Adipose tissue (tissue), 3 donors: ENCODE results near the gene USHBP1. TPM values are rescaled to one million over a fixed set of nuclear protein-coding genes. Genes with fewer than 3 reads are reported as not detected.
"Not testable (repeated sequence)": the region's sequence is repeated elsewhere in the genome, so short reads cannot be mapped to it uniquely, and the experiment has no call there.

Experiments used
- H3K27ac ChIP-seq: one replicate; pipeline ENCODE4 v1.5.1; 2013; ENCODE audit warnings: low read depth, low read length
- WGBS, 3 donors: extraction: QIAGEN DNeasy Blood & Tissue Kit; methylation state at CpG; one replicate each; pipeline ENCODE4 v1.1.7; 2013; 5-methylcytosine and 5-hydroxymethylcytosine counted together
- polyA plus RNA-seq, 3 donors: library from polyadenylated mRNA; stranded (reverse); fragments of 200-250 nt; gene quantifications; one replicate each; pipeline ENCODE4 v1.2.3, GENCODE V29; 2013
- donor health status: healthy with polysubstance abuse.
- donor health status: Bipolar disorder and iron deficiency.
- donor health status: healthy.

USHBP1 gene
- polyA plus RNA-seq, 3 donors, result 2.5 to 28.0 (median 11.0) TPM

DNA sequence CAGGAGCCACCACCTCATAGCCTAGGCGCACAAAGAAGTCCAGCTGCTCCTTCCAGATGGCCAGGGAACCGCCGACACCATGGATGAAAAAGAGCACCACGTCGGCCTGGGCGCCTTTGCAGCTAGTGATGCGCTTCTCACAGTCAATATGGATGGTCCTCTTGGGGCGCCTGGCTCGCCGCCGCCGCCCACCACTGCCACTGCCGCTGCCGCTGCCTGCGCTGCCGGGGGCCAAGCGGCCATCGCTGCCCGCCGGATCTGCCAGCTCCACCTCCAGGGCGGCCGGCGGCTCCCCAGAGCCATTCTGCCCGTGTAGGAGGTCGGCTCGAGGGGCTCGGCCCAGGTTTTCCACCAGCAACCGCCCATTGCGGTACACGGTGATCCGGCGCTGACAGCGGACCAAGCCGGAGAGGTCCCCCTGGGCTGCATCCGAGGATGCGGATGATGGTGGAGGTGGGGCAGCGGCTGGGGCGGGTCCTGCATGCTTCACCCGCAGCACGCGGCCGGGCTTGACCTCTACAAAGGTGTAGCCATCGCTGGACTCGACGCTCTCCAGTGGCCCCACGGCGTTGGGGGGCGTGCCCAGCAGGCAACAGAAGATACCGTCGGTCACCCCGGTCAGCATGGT is 36.6 kb upstream of the USHBP1 start:
- WGBS, 3 donors, result 94 to 96% (median 96%) methylated on average over 43 to 51 of the region's 51 CpGs
- H3K27ac ChIP-seq, result no peak overlapping the region

DNA sequence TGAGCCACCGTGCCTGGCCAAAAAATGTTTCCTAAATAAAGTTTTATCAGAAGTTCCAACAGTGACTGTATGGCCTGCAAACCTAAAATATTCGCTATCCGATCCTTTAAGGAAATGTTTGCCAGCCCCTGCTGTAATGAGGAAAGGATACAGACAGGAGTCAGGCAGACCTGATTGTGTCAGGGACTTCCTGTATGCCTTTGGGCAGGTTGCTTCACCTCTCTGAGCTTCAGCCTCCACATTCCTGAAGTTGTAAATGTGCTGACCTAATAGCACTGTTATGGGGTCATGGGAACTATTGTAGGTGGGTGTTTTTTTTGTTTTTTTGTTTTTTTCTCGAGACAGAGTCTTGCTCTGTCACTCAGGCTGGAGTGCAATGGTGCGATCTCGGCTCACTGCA is 32.4 kb upstream of the USHBP1 start:
- no peak overlapping the region for H3K27ac ChIP-seq
- 86 to 88% (median 87%) methylated on average over 6 of the region's 6 CpGs for WGBS, 3 donors

DNA sequence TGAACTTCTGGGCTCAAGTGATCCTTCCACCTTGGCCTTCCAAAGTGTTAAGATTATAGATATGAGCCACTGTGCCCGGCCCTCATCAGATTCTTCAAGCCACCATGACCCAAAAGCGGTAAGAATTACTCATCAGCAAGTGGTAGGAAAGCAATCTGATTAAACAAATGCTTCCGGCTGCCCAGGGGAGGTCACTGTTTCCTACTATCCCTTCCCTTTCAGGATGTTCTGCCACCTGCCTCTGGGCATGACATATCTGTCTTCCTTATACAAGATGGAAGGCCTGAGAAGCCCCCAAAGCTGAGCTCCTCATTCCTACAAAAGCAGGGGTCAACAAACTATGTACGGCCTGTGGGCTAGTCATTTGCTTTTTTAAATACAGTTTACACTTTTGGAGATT is 31.7 kb upstream of the USHBP1 start:
- H3K27ac ChIP-seq, result no peak overlapping the region
- WGBS, 3 donors, result 60 to 75% (median 73%) methylated on average over 4 of the region's 4 CpGs

DNA sequence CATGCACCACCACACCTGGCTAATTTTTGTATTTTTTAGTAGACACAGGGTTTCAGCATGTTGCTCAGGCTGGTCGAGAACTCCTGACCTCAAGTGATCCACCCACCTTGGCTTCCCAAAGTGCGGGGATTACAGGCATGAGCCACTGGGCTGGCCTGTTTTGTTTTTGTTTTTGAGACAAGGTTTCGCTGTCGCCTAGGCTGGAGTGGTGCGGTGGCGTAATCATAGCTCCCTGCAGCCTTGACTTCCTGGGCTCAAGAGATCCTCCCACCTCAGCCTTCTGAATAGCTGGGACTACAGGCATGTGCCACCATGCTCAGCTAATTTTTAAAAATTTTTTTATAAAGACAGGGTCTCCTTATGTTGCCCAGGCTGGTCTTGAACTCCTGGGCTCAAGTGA is 31.0 kb upstream of the USHBP1 start:
- not testable (repeated sequence) for H3K27ac ChIP-seq
- 86 to 94% (median 90%) methylated on average over 6 of the region's 6 CpGs for WGBS, 3 donors

DNA sequence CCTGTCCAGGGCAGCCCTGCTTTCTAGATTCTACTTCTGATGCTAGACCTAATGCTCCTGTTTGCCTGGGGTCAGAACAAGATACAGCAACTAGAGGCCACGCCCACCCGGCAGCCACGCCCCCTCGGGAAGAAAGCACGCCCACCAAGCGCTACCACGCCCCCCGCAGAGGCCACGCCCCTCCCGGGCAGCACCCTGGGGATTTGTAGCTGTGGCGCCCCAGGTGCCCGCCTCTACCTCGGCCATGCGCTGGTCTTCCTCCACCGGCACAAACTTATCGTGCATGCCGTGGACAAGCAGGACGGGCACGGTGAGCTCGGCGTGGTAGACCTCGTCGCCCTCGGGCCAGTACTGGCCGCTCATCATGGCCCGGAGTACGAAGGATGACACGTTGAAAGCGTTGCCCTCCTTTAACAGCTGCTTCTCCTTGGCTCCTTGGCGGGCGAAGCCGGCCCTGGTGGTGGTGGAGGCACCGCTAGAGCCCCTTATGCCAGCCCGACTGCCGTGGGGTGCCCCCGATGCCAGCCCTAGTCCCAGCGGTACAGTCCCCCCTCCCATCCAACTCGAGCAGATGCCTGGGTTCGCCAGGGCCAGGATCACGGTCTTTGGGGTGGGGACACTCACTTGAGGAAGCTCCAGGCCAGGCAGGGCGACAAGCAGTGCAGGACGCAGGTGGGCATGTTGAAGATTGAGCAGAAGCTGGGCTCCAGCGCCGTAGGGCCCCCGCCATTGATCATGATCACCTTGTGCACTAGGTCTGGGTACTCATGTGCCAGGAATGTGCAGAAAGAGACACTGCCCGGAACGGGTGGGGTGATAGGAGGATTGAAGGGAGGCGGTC is 29.7 kb upstream of the USHBP1 start:
- WGBS, 3 donors, result 82 to 83% (median 83%) methylated on average over 45 to 48 of the region's 48 CpGs
- H3K27ac ChIP-seq, result no peak overlapping the region

DNA sequence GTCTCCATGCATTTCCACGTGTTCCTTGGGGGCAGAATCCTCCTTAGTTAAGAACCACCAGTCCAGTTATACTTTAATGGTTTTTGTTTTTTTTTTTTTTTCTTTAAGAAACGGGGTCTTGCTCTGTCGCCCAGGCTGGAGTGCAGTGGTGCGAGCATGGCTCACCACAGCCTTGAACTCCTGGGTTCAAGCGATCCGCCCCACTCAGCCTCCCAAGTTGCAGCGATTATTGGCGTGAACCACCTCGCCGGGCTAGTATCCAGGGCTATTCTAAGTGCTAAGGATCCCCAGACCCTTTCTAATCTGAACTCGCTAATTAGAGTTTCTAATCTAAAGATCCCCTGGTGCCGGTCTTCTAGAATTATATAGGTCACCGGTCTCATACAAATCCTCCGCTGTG is 29.1 kb upstream of the USHBP1 start:
- H3K27ac ChIP-seq, result no peak overlapping the region
- WGBS, 3 donors, result 90 to 93% (median 93%) methylated on average over 14 of the region's 14 CpGs

DNA sequence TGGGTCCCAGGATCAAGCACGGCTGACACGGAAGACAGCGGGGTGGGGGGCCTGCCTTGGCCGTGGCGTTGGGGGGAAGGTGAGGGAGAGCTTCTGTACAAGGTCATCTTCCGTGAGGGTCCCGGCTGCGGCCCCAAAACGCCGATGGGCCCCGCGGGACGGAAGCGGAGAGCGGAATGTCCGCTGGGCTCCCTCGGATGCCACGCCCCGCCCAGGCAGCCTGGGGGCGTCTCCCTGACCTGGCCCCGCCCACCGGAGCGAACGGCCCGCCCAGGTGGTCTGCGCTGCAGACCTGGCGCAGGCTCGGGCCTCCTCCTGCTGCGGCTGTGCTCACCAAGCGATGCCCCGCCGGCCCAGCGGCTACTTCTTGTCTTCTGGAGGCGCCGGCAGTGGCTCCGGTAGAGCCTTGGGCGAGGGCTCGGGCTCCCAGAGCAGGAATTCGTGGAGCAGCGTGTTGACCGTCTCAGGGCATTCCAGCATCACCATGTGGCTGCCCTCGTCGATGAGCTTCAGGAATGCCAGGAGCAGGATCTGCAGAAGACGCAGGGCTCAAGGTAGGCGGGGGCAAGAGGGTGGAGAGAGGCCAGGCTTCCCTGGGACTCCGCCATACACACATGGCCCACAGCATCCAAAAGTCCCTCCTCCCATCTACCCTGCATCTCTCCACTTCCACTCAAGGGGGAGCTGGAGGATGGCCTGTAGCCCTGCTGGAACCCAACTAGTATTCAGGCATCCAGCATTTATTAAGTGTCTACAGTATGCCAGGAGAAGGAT is 27.9 kb upstream of the USHBP1 start:
- no peak overlapping the region for H3K27ac ChIP-seq
- 2 to 25% (median 3%) methylated on average over 44 to 46 of the region's 46 CpGs for WGBS, 3 donors

DNA sequence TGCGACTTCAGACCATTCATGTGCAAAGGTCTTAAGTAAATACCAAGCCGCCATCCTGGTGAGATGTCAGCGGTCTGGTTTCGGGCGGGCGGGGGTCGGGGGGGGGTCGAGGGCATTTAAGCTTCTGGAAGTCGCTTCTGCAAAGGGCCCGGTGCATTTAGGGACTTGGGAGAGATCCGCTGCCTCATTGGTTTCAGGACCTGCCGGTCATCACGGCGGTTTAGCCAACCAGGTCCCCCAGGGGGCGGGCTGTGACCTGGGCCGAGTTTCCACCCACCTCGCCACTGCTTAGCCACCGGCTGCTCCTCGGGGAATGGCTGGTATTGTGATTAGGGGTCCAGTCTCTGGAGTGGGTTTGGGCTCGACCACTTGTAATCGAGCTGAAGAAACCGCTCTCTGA is 24.9 kb upstream of the USHBP1 start:
- 12 to 21% (median 17%) methylated on average over 22 of the region's 22 CpGs for WGBS, 3 donors
- H3K27ac ChIP-seq, result no peak overlapping the region

DNA sequence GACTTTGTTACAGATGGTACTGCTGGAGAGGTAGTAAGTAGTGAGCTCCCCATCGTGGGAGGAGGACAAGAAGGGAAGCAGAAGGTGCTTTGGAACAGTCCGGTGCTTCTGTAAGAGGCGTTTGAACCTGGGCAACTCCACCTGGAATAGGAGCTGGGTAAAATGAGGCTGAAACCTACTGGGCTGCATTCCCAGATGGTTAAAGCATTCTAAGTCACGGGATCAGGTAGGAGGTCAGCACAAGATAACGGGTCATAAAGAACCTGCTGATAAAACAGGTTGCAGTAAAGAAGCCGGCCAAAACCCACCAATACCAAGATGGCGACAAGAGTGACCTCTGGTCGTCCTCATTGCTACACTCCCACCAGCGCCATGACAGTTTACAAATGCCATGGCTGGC is 22.2 kb upstream of the USHBP1 start:
- WGBS, 3 donors, result 76 to 89% (median 89%) methylated on average over 9 of the region's 9 CpGs
- no peak overlapping the region for H3K27ac ChIP-seq

DNA sequence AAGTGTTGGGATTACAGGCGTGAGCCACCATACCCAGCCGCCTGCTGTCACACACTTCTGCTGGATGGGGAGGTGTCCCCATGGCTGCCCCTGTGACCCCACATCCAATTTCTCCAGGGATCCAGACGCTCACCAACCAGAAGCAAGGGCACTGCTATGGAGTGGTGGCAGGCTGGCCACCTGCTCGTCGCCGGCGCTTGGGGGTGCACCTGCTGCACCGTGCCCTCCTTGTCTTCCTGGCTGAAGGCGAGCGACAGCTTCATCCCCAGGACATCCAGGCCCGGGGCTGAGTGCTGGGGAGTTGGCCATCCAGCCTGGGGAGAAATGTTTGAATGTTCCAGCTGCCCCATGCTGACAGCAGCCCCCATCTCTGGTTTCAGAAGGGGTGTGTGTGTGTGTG is 21.7 kb upstream of the USHBP1 start:
- WGBS, 3 donors, result 86 to 96% (median 92%) methylated on average over 11 of the region's 11 CpGs
- no peak overlapping the region for H3K27ac ChIP-seq

DNA sequence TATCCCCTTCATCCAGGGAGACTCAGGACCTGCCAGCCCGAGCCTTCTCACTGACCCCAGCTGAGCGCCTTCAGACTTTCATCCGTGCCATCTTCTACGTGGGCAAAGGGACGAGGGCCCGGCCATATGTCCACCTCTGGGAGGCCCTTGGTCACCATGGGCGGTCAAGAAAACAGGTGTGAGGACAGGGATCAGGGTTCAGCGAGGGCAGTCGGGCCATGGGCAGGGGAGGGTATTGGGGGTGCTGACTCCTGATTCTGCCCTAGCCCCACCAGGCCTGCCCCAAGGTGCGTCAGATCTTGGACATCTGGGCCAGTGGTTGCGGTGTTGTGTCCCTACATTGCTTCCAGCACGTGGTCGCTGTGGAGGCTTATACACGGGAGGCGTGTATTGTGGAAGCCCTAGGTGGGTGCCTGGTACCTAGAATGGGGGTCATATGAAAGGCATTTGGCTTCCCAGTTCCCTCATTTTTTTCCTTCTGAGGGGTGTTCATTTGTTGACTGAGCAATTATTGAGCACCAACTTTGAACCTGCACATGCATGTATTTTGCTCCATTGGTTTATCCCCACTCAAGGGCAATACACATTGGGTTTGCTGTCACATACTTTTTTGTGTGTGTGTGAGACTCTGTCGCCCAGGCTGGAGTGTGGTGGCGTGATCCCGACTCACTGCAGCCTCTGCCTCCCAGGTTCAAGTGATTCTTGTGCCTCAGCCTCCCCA is 21.0 kb upstream of the USHBP1 start:
- no peak overlapping the region for H3K27ac ChIP-seq
- 91 to 92% (median 91%) methylated on average over 18 of the region's 18 CpGs for WGBS, 3 donors

DNA sequence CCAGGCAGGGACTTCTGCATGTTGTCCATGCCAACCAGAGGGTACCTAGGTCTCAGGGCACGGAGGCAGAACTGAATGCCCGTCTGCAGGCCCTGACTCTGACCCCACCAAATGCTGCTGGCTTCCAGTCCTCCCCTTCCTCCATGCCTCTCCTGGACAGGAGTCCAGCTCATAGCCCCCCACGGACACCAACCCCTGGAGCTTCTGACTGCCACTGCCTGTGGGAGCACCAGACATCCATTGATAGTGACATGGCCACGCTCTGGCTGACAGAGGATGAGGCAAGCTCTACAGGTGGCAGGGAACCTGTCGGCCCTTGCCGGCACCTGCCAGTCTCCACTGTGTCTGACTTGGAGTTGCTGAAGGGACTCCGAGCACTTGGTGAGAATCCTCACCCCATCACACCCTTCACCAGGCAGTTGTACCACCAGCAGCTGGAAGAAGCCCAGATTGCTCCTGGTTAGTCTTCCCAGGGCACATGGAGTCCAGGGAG is 19.0 kb upstream of the USHBP1 start:
- WGBS, 3 donors, result 87 to 93% (median 92%) methylated on average over 7 of the region's 7 CpGs

DNA sequence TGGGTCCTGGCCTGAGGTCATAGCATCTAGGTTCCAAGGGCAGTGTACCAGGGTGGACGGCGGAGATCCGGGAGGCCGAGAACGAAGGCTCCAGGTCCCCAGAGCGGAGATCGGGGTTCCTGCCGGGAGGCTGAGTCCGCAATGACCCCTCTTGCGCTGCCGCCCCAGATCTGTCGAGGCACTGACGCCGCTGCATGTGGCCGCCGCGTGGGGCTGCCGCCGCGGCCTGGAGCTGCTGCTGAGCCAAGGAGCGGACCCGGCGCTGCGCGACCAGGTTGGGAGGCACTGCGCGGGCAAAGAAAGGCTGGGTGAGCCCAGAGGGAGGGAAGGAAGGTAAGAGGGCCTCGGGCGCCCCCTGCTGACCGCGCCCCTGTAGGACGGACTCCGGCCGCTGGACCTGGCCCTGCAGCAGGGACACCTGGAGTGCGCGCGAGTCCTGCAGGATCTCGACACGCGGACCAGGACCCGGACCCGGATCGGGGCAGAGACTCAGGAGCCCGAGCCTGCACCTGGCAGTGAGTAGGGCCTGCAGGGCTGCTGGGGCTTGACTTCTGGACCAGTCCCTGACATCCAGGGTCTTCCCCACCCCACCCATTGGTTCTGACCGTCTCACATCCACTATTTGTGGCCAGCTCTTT is 18.1 kb upstream of the USHBP1 start:
- WGBS, 3 donors, result 3% methylated on average over 42 to 45 of the region's 45 CpGs
- no peak overlapping the region for H3K27ac ChIP-seq

More for the DNA sequence above, 19.0 kb upstream of the USHBP1 start:
- no peak overlapping the region for H3K27ac ChIP-seq

DNA sequence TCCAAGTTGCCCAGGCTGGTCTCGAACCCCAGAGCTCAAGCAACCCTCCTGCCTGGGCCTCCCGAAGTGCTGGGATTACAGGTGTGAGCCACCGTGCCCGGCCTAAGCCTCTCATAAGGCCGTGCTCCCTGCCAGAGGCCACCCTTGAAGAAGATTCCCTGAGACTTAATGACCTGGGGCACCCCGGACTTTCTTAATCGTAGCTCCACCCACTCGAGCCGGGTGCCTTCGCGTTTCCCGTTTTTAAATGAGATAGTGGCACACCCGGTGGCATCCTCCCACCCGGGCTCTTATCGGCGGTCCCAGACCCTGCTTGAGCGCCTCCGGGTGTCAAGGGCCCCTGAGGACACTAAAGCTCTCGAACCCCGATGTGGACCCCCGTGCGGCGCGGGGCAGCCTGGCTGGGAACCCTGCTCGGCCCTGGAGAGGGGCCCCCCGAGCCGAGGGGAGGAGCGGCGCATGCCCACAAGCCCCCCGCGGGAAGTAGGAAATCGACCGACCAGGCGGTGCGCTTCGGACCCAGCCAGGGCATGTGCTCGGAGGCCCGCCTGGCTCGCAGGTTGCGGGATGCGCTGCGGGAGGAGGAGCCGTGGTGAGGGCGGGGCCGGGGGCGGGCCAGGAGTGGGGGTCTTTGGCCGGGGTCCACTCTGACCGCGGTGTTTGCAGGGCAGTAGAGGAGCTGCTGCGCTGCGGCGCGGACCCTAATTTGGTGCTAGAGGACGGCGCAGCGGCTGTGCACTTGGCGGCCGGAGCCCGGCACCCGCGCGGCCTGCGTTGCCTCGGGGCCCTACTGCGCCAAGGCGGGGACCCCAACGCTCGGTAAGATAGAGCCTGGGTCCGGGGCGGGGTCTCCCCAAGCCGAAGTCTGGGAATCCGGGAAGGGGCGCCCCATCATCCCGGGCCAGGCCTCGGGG is 17.1 kb upstream of the USHBP1 start, which contains the start of gene ANKLE1:
ANKLE1 (plus strand) TSS at position 511 of the 914 bp plus-strand sequence; CDS start at position 531, 20 bp downstream.
- no peak within 1 kb of the TSS for H3K27ac ChIP-seq
- 5 to 8% (median 6%) methylated on average over 72 to 75 of the region's 75 CpGs for WGBS, 3 donors

DNA sequence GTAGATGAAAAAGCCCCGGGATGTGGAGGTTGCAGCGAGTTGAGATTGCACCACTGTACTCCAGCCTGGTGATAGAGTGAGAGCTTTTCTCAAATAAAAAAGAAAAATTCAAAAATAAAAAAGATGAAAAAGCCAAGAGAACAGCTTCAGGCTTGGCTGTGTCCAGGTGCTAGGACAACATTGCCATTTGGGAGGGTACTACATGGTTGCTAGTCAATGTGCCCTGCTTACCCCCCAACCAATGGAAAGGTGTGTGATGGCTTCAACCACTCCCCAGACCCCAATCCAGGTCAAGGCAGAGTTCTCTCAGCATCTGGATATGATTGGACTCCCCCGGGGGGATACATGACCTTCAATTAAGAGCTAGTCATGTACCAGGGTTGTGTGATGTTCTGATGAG is 14.9 kb upstream of the USHBP1 start:
- H3K27ac ChIP-seq, result no peak overlapping the region
- WGBS, 3 donors, result 61 to 94% (median 76%) methylated on average over 3 of the region's 3 CpGs

DNA sequence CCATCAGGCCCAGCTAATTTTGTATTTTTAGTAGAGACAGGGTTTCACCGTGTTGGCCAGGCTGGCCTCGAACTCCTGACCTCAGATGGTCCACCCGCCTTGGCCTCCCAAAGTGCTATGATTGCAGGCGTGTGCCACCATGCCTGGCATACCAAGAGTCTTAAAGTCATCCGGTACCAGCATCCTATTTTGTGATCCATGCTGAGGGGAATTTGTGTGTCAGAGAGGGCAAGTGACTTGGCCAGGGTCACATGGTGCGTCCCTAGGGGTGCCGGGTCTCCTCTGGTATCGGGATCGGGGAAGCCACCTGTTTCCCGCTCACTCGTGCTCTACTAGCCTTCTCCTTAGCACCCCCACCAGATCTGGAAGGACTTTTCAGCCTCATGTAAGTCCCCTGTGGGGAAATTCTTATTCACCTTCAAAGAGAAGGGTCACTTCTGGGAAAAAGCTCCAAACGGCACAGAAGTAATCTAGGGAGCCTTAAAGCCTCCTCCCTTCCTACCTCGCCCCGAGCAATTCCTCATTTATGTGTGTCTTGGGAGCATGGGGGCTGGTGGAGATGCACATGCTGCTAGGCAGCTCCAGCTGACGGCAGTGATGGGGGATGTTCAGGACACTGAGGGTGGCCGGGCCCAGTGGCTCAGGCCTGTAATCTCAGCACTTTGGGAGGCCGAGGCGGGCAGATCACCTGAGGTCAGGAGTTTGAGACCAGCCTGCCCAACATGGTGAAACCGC is 11.1 kb upstream of the USHBP1 start:
- 91 to 94% (median 91%) methylated on average over 19 of the region's 19 CpGs for whole genome bisulfite sequencing, 3 donors
- H3K27ac ChIP-seq, result no peak overlapping the region
